Measurements from ENCODE around the gene POU5F1. TPM values are rescaled to one million over a fixed set of nuclear protein-coding genes. Genes with fewer than 3 reads are reported as not detected.

POU5F1 gene
- total and polyA plus RNA-seq, 9 of the 15 experiments (the other 6 are each of a cell fraction or from before 2014, with no cell fraction given), result 0.06 to 2.0 (median 0.10) TPM; not detected in 6

GRCh38 chr6:31157513-31158139 lies 12.9 kb downstream of the POU5F1 start, which contains the start of gene CCHCR1 (continued):
- no peak for TF ChIP-seq CUX1 (CRISPR knock-in tag; IDR thresholded peaks at IDR 0.05)
- TF ChIP-seq MAFG (tag; conservative IDR thresholded peaks at IDR 0.05), result no peak
- TF ChIP-seq RBM17 (IDR thresholded peaks at IDR 0.05; ENCODE audit: borderline replicate concordance, low read depth, low read length), result no peak
- no peak for TF ChIP-seq MEIS2 (IDR thresholded peaks at IDR 0.05; ENCODE audit: partially characterized antibody)
- no peak for TF ChIP-seq CHD7 (IDR thresholded peaks at IDR 0.05; ENCODE audit: low read depth, low read length)
- TF ChIP-seq RBFOX2 (IDR thresholded peaks at IDR 0.05; ENCODE audit: low read depth, low read length), result no peak
- no peak for TF ChIP-seq RAD21 (CRISPR knock-in tag; conservative IDR thresholded peaks at IDR 0.05 in 1 of 2, IDR thresholded peaks at IDR 0.05 in 1 of 2)
- TF ChIP-seq PML (IDR thresholded peaks at IDR 0.05; ENCODE audit: low read length), result no peak
